Endothelial cell (in vitro differentiated cells): Measurements from ENCODE around the gene CCDC9. TPM values are rescaled to one million over a fixed set of nuclear protein-coding genes. Genes with fewer than 3 reads are reported as not detected.

Experiments
- DNase-seq: peaks from one replicate; pipeline ENCODE4 v3.0.0; 2021; ENCODE audit warnings: low spot score
- H3K27ac Mint-ChIP-seq: one replicate; pipeline ENCODE4 v1.8.0; 2021; ENCODE audit warnings: mixed read lengths, inconsistent platforms; ENCODE audit not compliant: unreplicated experiment
- H3K27me3 Mint-ChIP-seq: one replicate; pipeline ENCODE4 v1.8.0; 2021; ENCODE audit warnings: mild to moderate bottlenecking, moderate library complexity, mixed read lengths, inconsistent platforms; ENCODE audit not compliant: unreplicated experiment
- H3K36me3 Mint-ChIP-seq: one replicate; pipeline ENCODE4 v1.8.0; 2021; ENCODE audit warnings: mild to moderate bottlenecking, low read depth, mixed read lengths, inconsistent platforms; ENCODE audit not compliant: unreplicated experiment
- H3K4me1 Mint-ChIP-seq: one replicate; pipeline ENCODE4 v1.8.0; 2021; ENCODE audit warnings: mild to moderate bottlenecking, mixed read lengths, inconsistent platforms; ENCODE audit not compliant: unreplicated experiment
- H3K4me3 Mint-ChIP-seq: one replicate; pipeline ENCODE4 v1.8.0; 2021; ENCODE audit warnings: mild to moderate bottlenecking, mixed read lengths, inconsistent platforms; ENCODE audit not compliant: unreplicated experiment
- H3K9me3 Mint-ChIP-seq: one replicate; pipeline ENCODE4 v1.8.0; 2021; ENCODE audit warnings: mixed read lengths, inconsistent platforms; ENCODE audit not compliant: unreplicated experiment
- CTCF ChIP-seq: fragments of 200-600 bp; sonication (generic); IDR thresholded peaks from one replicate; pipeline ENCODE4 v1.5.0; 2021; ENCODE audit warnings: antibody characterized with exemption; ENCODE audit not compliant: unreplicated experiment
- total RNA-seq: library from RNA; stranded (reverse); fragmentation: NEBNext Ultra II Directional; extraction: Animal tissue kit (Norgen Biotek cat#: 25700); gene quantifications from one replicate; pipeline ENCODE4 v1.2.1, GENCODE V29; 2021; ENCODE audit not compliant: unreplicated experiment

CCDC9 gene
- total RNA-seq, 1 donor from 2014 or later, result 28.0 TPM

GRCh38 chr19:47228937-47229675 lies 27.2 kb upstream of the CCDC9 start:
- no peak overlapping the region for H3K27ac Mint-ChIP-seq
- peaks cover 20% of the 10 kb centered on the region for H3K27me3 Mint-ChIP-seq
- H3K4me1 Mint-ChIP-seq, result peaks cover 19% of the 10 kb centered on the region
- peaks cover 12% of the 10 kb centered on the region for H3K36me3 Mint-ChIP-seq
- no peak for DNase-seq
- H3K9me3 Mint-ChIP-seq, result no peaks in the 10 kb centered on the region
- TF ChIP-seq CTCF, result no peak
- H3K4me3 Mint-ChIP-seq, result no peak overlapping the region

GRCh38 chr19:47229676-47230053 lies 26.7 kb upstream of the CCDC9 start:
- peaks cover 20% of the 10 kb centered on the region for H3K27me3 Mint-ChIP-seq
- no peak overlapping the region for H3K4me3 Mint-ChIP-seq
- peaks cover 12% of the 10 kb centered on the region for H3K36me3 Mint-ChIP-seq
- no peak for TF ChIP-seq CTCF
- H3K4me1 Mint-ChIP-seq, result peaks cover 19% of the 10 kb centered on the region
- no peak for DNase-seq
- no peaks in the 10 kb centered on the region for H3K9me3 Mint-ChIP-seq
- no peak overlapping the region for H3K27ac Mint-ChIP-seq

GRCh38 chr19:47230054-47230920 lies 26.0 kb upstream of the CCDC9 start:
- peak; percentile 67 for DNase-seq
- H3K27me3 Mint-ChIP-seq, result peaks cover 20% of the 10 kb centered on the region
- H3K36me3 Mint-ChIP-seq, result peaks cover 11% of the 10 kb centered on the region
- no peak overlapping the region for H3K27ac Mint-ChIP-seq
- peaks cover 19% of the 10 kb centered on the region for H3K4me1 Mint-ChIP-seq
- H3K4me3 Mint-ChIP-seq, result no peak overlapping the region
- TF ChIP-seq CTCF, result peak; percentile 99
- H3K9me3 Mint-ChIP-seq, result no peaks in the 10 kb centered on the region

- Mint-ChIP-seq H3K27me3 (peaks cover 16% of the 10 kb centered on the region), H3K27ac (peak within 1 kb of the TSS; percentile 93), H3K4me3 (peak within 1 kb of the TSS; percentile 90), H3K36me3 (peaks cover 7% of the 10 kb centered on the region), H3K4me1 (peaks cover 15% of the 10 kb centered on the region), H3K9me3 (no peaks in the 10 kb centered on the region)
- no peak for TF ChIP-seq CTCF
- no peak for DNase-seq
These were observed 25.5 kb upstream of the CCDC9 start, which contains the start of gene BBC3 for GRCh38 chr19:47230921-47231214. Gene BBC3 (minus strand): TSS chr19:47231199. CDS start chr19:47228431, 2,768 bp downstream.
